K562 (cell line): ENCODE data around the gene METTL15. TPM values are rescaled to one million over a fixed set of nuclear protein-coding genes. Genes with fewer than 3 reads are reported as not detected.
A peak's percentile ranks its signal among the peaks of the same experiment; 100 is the strongest.

ENCODE experiments used
- ATAC-seq: fragments of 200-7000 bp; cut with Tn5 transposase; 3 replicates; pipeline ENCODE4 v1.9.1; 2020; ENCODE audit warnings: moderate library complexity
- BruUV-seq: library from RNA; stranded (reverse); fragments of 400-500 nt; replicated peaks from 2 replicates; lab custom pipeline; 2021; lab: Mats Ljungman, UMichigan
- CTCF ChIA-PET: fragments of 300-600 bp; formaldehyde crosslinking; extraction: SDS; loops from one replicate; lab custom pipeline; 2021; ENCODE audit warnings: low intra/inter-chr PET ratio; lab: Yijun Ruan, JAX
- POLR2A ChIA-PET: fragments of 300-600, 350-650 bp; sonication (Branson Sonifier 250); formaldehyde crosslinking; extraction: SDS; loops from one replicate; lab custom pipeline; 2021; ENCODE audit warnings: antibody characterized with exemption, inconsistent platforms; lab: Yijun Ruan, JAX
- DNase-seq, 4 experiments: peaks; one replicate each; pipeline versions ENCODE4 v3.0.0 to v3.0.0-alpha.2; 2011 to 2018; ENCODE audit warnings: low spot score in 3 of 4, mixed read lengths in 3 of 4; ENCODE audit errors: extremely low read depth in 1 of 4
- FAIRE-seq: peaks from 2 replicates; lab custom pipeline; 2011; peaks lifted over from hg19 to GRCh38; lab: Jason Lieb, UNC
- H2AFZ ChIP-seq: 2 replicates; pipeline ENCODE4 v1.6.0; 2011; ENCODE audit warnings: low read depth, low read length, control low read depth, inconsistent platforms
- H3K27ac ChIP-seq: fragments of 200-600 bp; 3 replicates; pipeline ENCODE4 v1.8.0; 2011; ENCODE audit warnings: low read depth, mild to moderate bottlenecking, control low read depth, inconsistent platforms, low read length, moderate library complexity, mixed read lengths; ENCODE audit errors: extremely low read depth
- H3K27me3 ChIP-seq, 2 experiments: fragments of 300-600 bp in 1 of 2; 2 replicates in 1 of 2; 3 replicates in 1 of 2; pipeline versions ENCODE4 v1.6.0 to v1.8.0; 2011; ENCODE audit warnings: inconsistent platforms in 2 of 2, low read length in 2 of 2, mild to moderate bottlenecking in 1 of 2, mixed read lengths in 1 of 2, moderate library complexity in 1 of 2; ENCODE audit not compliant: control insufficient read depth in 2 of 2, insufficient read depth in 2 of 2
- H3K36me3 ChIP-seq: fragments of 300-600 bp; 3 replicates; pipeline ENCODE4 v1.8.0; 2011; ENCODE audit warnings: mild to moderate bottlenecking, low read length, inconsistent platforms; ENCODE audit not compliant: control insufficient read depth, insufficient read depth
- H3K4me1 ChIP-seq, 2 experiments: fragments of 200-600 bp in 1 of 2; replicated peaks in 1 of 2; 2 replicates in 1 of 2; 3 replicates in 1 of 2; pipeline versions ENCODE4 v1.5.1 to v1.8.0; 2011; ENCODE audit warnings: inconsistent platforms in 2 of 2, low read length in 2 of 2, mild to moderate bottlenecking in 1 of 2, mixed read lengths in 1 of 2, moderate library complexity in 1 of 2; ENCODE audit not compliant: control insufficient read depth in 2 of 2, insufficient read depth in 2 of 2
- H3K4me2 ChIP-seq: 2 replicates; pipeline ENCODE4 v1.6.1; 2011; ENCODE audit warnings: low read length, control low read depth, inconsistent platforms, mixed read lengths; ENCODE audit not compliant: insufficient read depth
- H3K4me3 ChIP-seq: fragments of 200-600 bp; sonication (generic), shearing (Covaris generic); 2 replicates; pipeline ENCODE4 v1.5.1; 2016; ENCODE audit warnings: control low read depth, inconsistent platforms
- H3K79me2 ChIP-seq: fragments of 200-600 bp; 3 replicates; pipeline ENCODE4 v1.8.0; 2011; ENCODE audit warnings: low read length, inconsistent platforms; ENCODE audit not compliant: control insufficient read depth, insufficient read depth
- H3K9ac ChIP-seq, 2 experiments: 2 replicates each; pipeline versions ENCODE4 v1.6.0 to v1.6.1; 2011; ENCODE audit warnings: low read depth in 2 of 2, low read length in 2 of 2, control low read depth in 1 of 2, inconsistent platforms in 1 of 2, mild to moderate bottlenecking in 1 of 2, mixed read lengths in 1 of 2; ENCODE audit not compliant: insufficient read depth in 1 of 2
- H3K9me1 ChIP-seq: one replicate; pipeline ENCODE4 v1.6.0; 2011; ENCODE audit warnings: inconsistent platforms, mild to moderate bottlenecking, low read length, moderate library complexity; ENCODE audit not compliant: control insufficient read depth, insufficient read depth
- H3K9me3 ChIP-seq: replicated peaks from 2 replicates; pipeline ENCODE4 v1.5.1; 2011; ENCODE audit warnings: low read depth, low read length, inconsistent platforms; ENCODE audit not compliant: control insufficient read depth, insufficient read depth
- H4K20me1 ChIP-seq: replicated peaks from 2 replicates; pipeline ENCODE4 v1.6.1; 2011; ENCODE audit warnings: low read length, inconsistent platforms, mixed read lengths; ENCODE audit not compliant: control insufficient read depth, insufficient read depth
- CBX3 ChIP-seq, 2 experiments: IDR thresholded peaks; 1 replicate in 1 of 2; 2 replicates in 1 of 2; pipeline ENCODE4 v1.6.1; 2012; ENCODE audit warnings: inconsistent platforms in 2 of 2, low read length in 2 of 2, borderline replicate concordance in 1 of 2, control low read depth in 1 of 2
- CCAR2 ChIP-seq: fragments of 200-400 bp; formaldehyde crosslinking; IDR thresholded peaks from 2 replicates; pipeline ENCODE4 v1.6.1; 2017; ENCODE audit warnings: mild to moderate bottlenecking, low read depth, low read length
- KLF1 ChIP-seq: fragments of 450-650 bp; IDR thresholded peaks from 2 replicates; pipeline ENCODE4 v1.6.1; 2016; ENCODE audit warnings: missing genetic modification characterization, missing compliant biosample characterization
- LARP7 ChIP-seq: fragments of 450-650 bp; IDR thresholded peaks from 2 replicates; pipeline ENCODE4 v1.6.1; 2016
- NFXL1 ChIP-seq: fragments of 450-650 bp; formaldehyde crosslinking; IDR thresholded peaks from 2 replicates; pipeline ENCODE4 v1.4.0; 2021; ENCODE audit warnings: mild to moderate bottlenecking
- NR3C1 ChIP-seq: sonication (generic); formaldehyde crosslinking; IDR thresholded peaks from 2 replicates; pipeline ENCODE4 v1.8.1; 2022; ENCODE audit warnings: missing genetic modification reagents
- PHTF2 ChIP-seq: fragments of 250-450 bp; sonication (Bioruptor Pico); IDR thresholded peaks from 2 replicates; pipeline ENCODE4 v1.5.0; 2021; ENCODE audit warnings: mild to moderate bottlenecking
- TAF7 ChIP-seq: fragments of 450-650 bp; IDR thresholded peaks from 2 replicates; pipeline ENCODE4 v1.6.1; 2016; ENCODE audit warnings: missing genetic modification characterization, missing compliant biosample characterization
- TBP ChIP-seq: optimal IDR thresholded peaks from 2 replicates; pipeline ENCODE3; 2011; ENCODE audit warnings: low read depth, low read length, improper control_type of control experiment
- ZC3H11A ChIP-seq: IDR thresholded peaks from 2 replicates; pipeline ENCODE4 v1.6.1; 2012; ENCODE audit warnings: low read depth, low read length, improper control_type of control experiment
- ZC3H8 ChIP-seq: fragments of 450-650 bp; IDR thresholded peaks from 2 replicates; pipeline ENCODE4 v1.6.1; 2017
- ZFPM2 ChIP-seq: fragments of 250-450 bp; sonication (Bioruptor Pico); IDR thresholded peaks from 2 replicates; pipeline ENCODE4 v1.5.1; 2022; ENCODE audit warnings: mild to moderate bottlenecking
- ZKSCAN1 ChIP-seq: fragments of 150-350 bp; IDR thresholded peaks from 2 replicates; pipeline ENCODE4 v1.6.1; 2016; ENCODE audit warnings: low read depth, low read length
- ZNF121 ChIP-seq: sonication (generic); formaldehyde crosslinking; conservative IDR thresholded peaks from 2 replicates; pipeline ENCODE4 v1.8.0; 2022; ENCODE audit warnings: missing genetic modification reagents
- ZNF764 ChIP-seq: fragments of 250-450 bp; sonication (Bioruptor Pico); IDR thresholded peaks from 2 replicates; pipeline ENCODE4 v1.4.0; 2020; ENCODE audit warnings: low read depth, mild to moderate bottlenecking, moderate library complexity
- WGBS: fragments of 100-300 bp; shearing (Covaris generic); methylation state at CpG from one replicate; pipeline ENCODE4 v1.1.6; 2016; ENCODE audit warnings: low coverage, mixed read lengths; ENCODE audit not compliant: insufficient coverage; ENCODE audit errors: missing lambda C conversion rate; 5-methylcytosine and 5-hydroxymethylcytosine counted together
- in situ Hi-C: fragments of 300-500 bp; cut with MboI; formaldehyde crosslinking; loops from 4 replicates; pipeline ENCODE4 v1.15.0; 2018; ENCODE audit warnings: inconsistent platforms, mixed read lengths
- intact Hi-C: fragments of 100-400 bp; cut with micrococcal nuclease; formaldehyde crosslinking; loops from 2 replicates; pipeline ENCODE4 v1.14.2; 2022
- polyA plus RNA-seq, 8 experiments: library from polyadenylated mRNA; depleted of rRNA in 4 of 8; stranded (reverse) in 5 of 8; unstranded in 3 of 8; fragments of >200 nt; fragmentation: Nextera tagmentation in 2 of 8; fragmentation: Illumina TruSeq in 1 of 8; extraction: Ambion mirVana in 2 of 8; extraction: Trizol in 1 of 8; gene quantifications; 2 replicates each; pipeline versions ENCODE4 v1.2.1 to v1.2.3, GENCODE V29; 2011 to 2014; ENCODE audit warnings: inconsistent platforms in 1 of 8, missing spikeins in 1 of 8
- total RNA-seq, 7 experiments: library from RNA; depleted of rRNA in 6 of 7; stranded (reverse); fragments of >200 nt in 6 of 7; fragmentation: Illumina TruSeq in 2 of 7; extraction: Trizol in 2 of 7; gene quantifications; 2 replicates each; pipeline versions ENCODE4 v1.2.1 to v1.2.3, GENCODE V29; 2011 to 2021; ENCODE audit warnings: low replicate concordance in 1 of 7
- TF ChIP-seq, protein P1 (sequence below): fragments of 450-650 bp; IDR thresholded peaks from 2 replicates; pipeline ENCODE4 v1.7.0; 2016; ENCODE audit warnings: borderline replicate concordance
- TF ChIP-seq, protein P2 (sequence below): sonication (generic); formaldehyde crosslinking; IDR thresholded peaks from 2 replicates; pipeline ENCODE4 v1.8.1; 2023; ENCODE audit warnings: mild to moderate bottlenecking, missing genetic modification reagents

METTL15 gene
- total and polyA plus RNA-seq, 9 of the 15 experiments (the other 6 are each of a cell fraction or from before 2014, with no cell fraction given): 10.7 to 21.7 (median 15.9) TPM

DNA sequence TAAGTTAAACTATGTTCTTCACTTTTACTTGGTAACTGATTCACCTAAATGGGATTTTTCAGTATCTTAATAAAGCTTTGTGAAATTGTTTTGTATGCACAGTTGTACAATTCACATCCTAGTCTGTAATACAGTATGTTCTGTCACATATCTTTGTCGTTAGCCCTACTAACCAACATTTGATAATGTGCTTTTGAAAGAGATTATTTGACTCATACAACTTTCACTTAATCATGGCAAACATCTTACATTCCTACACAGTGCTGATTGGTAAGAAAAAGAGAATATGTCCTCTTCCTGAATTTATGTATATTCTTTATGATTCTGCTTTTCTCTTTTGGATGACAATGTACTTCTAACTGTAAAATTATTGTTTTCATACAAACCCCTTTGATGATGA lies 234.5 kb downstream of the METTL15 start:
- WGBS: 9% methylated on average over 1 of the region's 1 CpG
- DNase-seq (peak in 1 of 4 experiments; percentile 4), FAIRE-seq (peak; percentile 58), ATAC-seq (peak; percentile 26; the same call in 2 of the 3 replicates)
- H3K9me1 ChIP-seq: no peaks in the 10 kb centered on the region
- CTCF ChIA-PET: no interaction called here
- no peaks in the 10 kb centered on the region for H4K20me1 ChIP-seq
- peak overlapping the region; percentile 74; the same call in 1 of the 3 replicates for H3K27ac ChIP-seq
- H3K36me3 ChIP-seq: no peaks in the 10 kb centered on the region
- POLR2A ChIA-PET: interaction anchor here (1.5 kb wide), 1 partner anchor 15 kb away, joined by 3 read pairs; no protein-coding TSS in a partner anchor
- H2AFZ ChIP-seq: peak overlapping the region; percentile 96
- no peak overlapping the region for H3K4me3 ChIP-seq
- H3K9ac ChIP-seq: peak overlapping the region in 1 of 2 experiments; percentile 63; a peak in 2 of 4 replicates
- H3K79me2 ChIP-seq: no peaks in the 10 kb centered on the region
- peaks cover 0 to 10% of the 10 kb centered on the region in 2 experiments; a peak in 2 of 5 replicates for H3K4me1 ChIP-seq
- H3K9me3 ChIP-seq: no peaks in the 10 kb centered on the region; the same call in 1 of the 2 replicates
- TF ChIP-seq NR3C1: no peak
- TF ChIP-seq ZC3H8: no peak
- TF ChIP-seq ZFPM2: no peak
- no peak for TF ChIP-seq TBP
- TF ChIP-seq CBX3 (IDR thresholded peaks at IDR 0.05; ENCODE audit: borderline replicate concordance in 1 of 2, low read length in 2 of 2): no peak
- TF ChIP-seq, protein P1, sequence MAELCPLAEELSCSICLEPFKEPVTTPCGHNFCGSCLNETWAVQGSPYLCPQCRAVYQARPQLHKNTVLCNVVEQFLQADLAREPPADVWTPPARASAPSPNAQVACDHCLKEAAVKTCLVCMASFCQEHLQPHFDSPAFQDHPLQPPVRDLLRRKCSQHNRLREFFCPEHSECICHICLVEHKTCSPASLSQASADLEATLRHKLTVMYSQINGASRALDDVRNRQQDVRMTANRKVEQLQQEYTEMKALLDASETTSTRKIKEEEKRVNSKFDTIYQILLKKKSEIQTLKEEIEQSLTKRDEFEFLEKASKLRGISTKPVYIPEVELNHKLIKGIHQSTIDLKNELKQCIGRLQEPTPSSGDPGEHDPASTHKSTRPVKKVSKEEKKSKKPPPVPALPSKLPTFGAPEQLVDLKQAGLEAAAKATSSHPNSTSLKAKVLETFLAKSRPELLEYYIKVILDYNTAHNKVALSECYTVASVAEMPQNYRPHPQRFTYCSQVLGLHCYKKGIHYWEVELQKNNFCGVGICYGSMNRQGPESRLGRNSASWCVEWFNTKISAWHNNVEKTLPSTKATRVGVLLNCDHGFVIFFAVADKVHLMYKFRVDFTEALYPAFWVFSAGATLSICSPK: no peak
- no peak for TF ChIP-seq CCAR2
- TF ChIP-seq PHTF2 (CRISPR knock-in tag): no peak
- TF ChIP-seq LARP7: no peak
- TF ChIP-seq ZC3H11A: no peak
- TF ChIP-seq, protein P2, sequence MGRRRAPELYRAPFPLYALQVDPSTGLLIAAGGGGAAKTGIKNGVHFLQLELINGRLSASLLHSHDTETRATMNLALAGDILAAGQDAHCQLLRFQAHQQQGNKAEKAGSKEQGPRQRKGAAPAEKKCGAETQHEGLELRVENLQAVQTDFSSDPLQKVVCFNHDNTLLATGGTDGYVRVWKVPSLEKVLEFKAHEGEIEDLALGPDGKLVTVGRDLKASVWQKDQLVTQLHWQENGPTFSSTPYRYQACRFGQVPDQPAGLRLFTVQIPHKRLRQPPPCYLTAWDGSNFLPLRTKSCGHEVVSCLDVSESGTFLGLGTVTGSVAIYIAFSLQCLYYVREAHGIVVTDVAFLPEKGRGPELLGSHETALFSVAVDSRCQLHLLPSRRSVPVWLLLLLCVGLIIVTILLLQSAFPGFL (CRISPR knock-in tag): no peak
- TF ChIP-seq ZNF121: no peak
- TF ChIP-seq ZNF764: no peak
- no peak for TF ChIP-seq ZKSCAN1
- no peak for TF ChIP-seq NFXL1 (CRISPR knock-in tag)
- no peak for TF ChIP-seq TAF7 (tag)
- TF ChIP-seq KLF1 (tag): no peak
- BruUV-seq: no TSS peak
- in situ Hi-C loops: no loop called here
- peak overlapping the region; percentile 14; the same call in 1 of the 2 replicates for H3K4me2 ChIP-seq
- no peaks in the 10 kb centered on the region for H3K27me3 ChIP-seq
- intact Hi-C loops: no loop called here
